CD4-positive, alpha-beta memory T cell (primary cell): Measurements from ENCODE around the gene BRMS1L. TPM values are rescaled to one million over a fixed set of nuclear protein-coding genes. Genes with fewer than 3 reads are reported as not detected.
"Not testable (repeated sequence)": the region's sequence is repeated elsewhere in the genome, so short reads cannot be mapped to it uniquely, and the experiment has no call there.

ENCODE experiments used
- CTCF ChIA-PET: fragments of 350-600 bp; sonication (Branson Sonifier 250); formaldehyde crosslinking; loops from one replicate; lab custom pipeline; 2021; ENCODE audit warnings: inconsistent platforms; ENCODE audit not compliant: partially characterized antibody; lab: Charles Lee
- POLR2A ChIA-PET: fragments of 350-600 bp; sonication (Branson Sonifier 250); formaldehyde crosslinking; loops from one replicate; lab custom pipeline; 2021; ENCODE audit not compliant: partially characterized antibody; lab: Charles Lee
- DNase-seq, 5 donors: peaks; one replicate each; pipeline versions ENCODE4 v3.0.0 to v3.0.0-alpha.2; 2020 to 2022; ENCODE audit warnings: mixed read lengths in 1 of 5
- H3K27ac ChIP-seq: one replicate; pipeline ENCODE4 v1.7.0; 2013; ENCODE audit warnings: low read depth, low read length
- H3K27me3 ChIP-seq: 2 replicates; pipeline ENCODE4 v1.7.0; 2013; ENCODE audit warnings: mild to moderate bottlenecking, low read length, moderate library complexity; ENCODE audit not compliant: insufficient read depth
- H3K36me3 ChIP-seq: 2 replicates; pipeline ENCODE4 v1.7.0; 2013; ENCODE audit warnings: mild to moderate bottlenecking, low read length, moderate library complexity; ENCODE audit not compliant: insufficient read depth
- H3K4me1 ChIP-seq: 2 replicates; pipeline ENCODE4 v1.7.0; 2013; ENCODE audit warnings: mild to moderate bottlenecking, low read length, moderate library complexity; ENCODE audit not compliant: insufficient read depth
- H3K4me3 ChIP-seq, 2 donors: one replicate each; pipeline ENCODE4 v1.7.0; 2013; ENCODE audit warnings: low read length in 2 of 2, mild to moderate bottlenecking in 1 of 2
- H3K9me3 ChIP-seq, 2 donors: one replicate each; pipeline ENCODE4 v1.7.0; 2013; ENCODE audit warnings: low read length in 2 of 2, control low read depth in 1 of 2; ENCODE audit not compliant: control insufficient read depth in 1 of 2
- H3K27ac Mint-ChIP-seq, 7 donors: one replicate each; pipeline ENCODE4 v1.8.0; 2020 to 2021; ENCODE audit warnings: mixed read lengths in 7 of 7, mild to moderate bottlenecking in 6 of 7, inconsistent platforms in 3 of 7, moderate library complexity in 3 of 7
- H3K27me3 Mint-ChIP-seq, 2 donors: one replicate each; pipeline ENCODE4 v1.8.0; 2020 to 2021; ENCODE audit warnings: mixed read lengths in 2 of 2
- H3K36me3 Mint-ChIP-seq, 2 donors: one replicate each; pipeline ENCODE4 v1.8.0; 2020 to 2021; ENCODE audit warnings: mixed read lengths in 2 of 2, inconsistent platforms in 1 of 2, mild to moderate bottlenecking in 1 of 2
- H3K4me1 Mint-ChIP-seq, 4 donors: one replicate each; pipeline ENCODE4 v1.8.0; 2020 to 2021; ENCODE audit warnings: mixed read lengths in 4 of 4, mild to moderate bottlenecking in 1 of 4
- H3K4me3 Mint-ChIP-seq, 8 donors: one replicate each; pipeline ENCODE4 v1.8.0; 2020 to 2021; ENCODE audit warnings: mixed read lengths in 8 of 8, mild to moderate bottlenecking in 7 of 8, moderate library complexity in 6 of 8, inconsistent platforms in 3 of 8
- H3K9me3 Mint-ChIP-seq, 8 donors: one replicate each; pipeline ENCODE4 v1.8.0; 2020 to 2021; ENCODE audit warnings: mixed read lengths in 8 of 8, mild to moderate bottlenecking in 5 of 8, inconsistent platforms in 3 of 8, moderate library complexity in 1 of 8
- intact Hi-C: fragments of 100-400 bp; cut with micrococcal nuclease; formaldehyde crosslinking; loops from one replicate; pipeline ENCODE4 v1.15.1; 2023
- polyA plus RNA-seq, 2 donors: library from polyadenylated mRNA; unstranded; fragments of 300-500 nt; fragmentation: Illumina TruSeq; gene quantifications; one replicate each; pipeline ENCODE4 v1.2.3, GENCODE V29; 2021
- total RNA-seq, 2 experiments: library from RNA; stranded (reverse); gene quantifications; one replicate each; pipeline ENCODE4 v1.2.3, GENCODE V29; 2021

Gene BRMS1L
- total and polyA plus RNA-seq, 4 experiments from 2014 or later = 3.1 to 9.7 (median 5.6) TPM

- POLR2A ChIA-PET = interaction anchor here (1.6 kb wide), 1 partner anchor 11 kb away, joined by 7 read pairs; the partner anchor contains the start of gene RALGAPA1
- CTCF ChIA-PET = interaction anchor here (0.8 to 2.3 kb wide), 5 partner anchors 14 to 95 kb away, joined by 3 to 6 read pairs (median 4); no protein-coding TSS in a partner anchor
- intact Hi-C loops = loop anchor here (10.0 kb wide), 2 partner anchors 395 to 1285 kb away; partner anchors contain the start of gene EAPP
- DNase-seq = no peak
- Mint-ChIP-seq H3K27ac (no peak overlapping the region), H3K27me3 (peaks cover 0 to 1% of the 10 kb centered on the region in 2 donors), H3K4me3 (no peak overlapping the region), H3K36me3 (no peaks in the 10 kb centered on the region), H3K9me3 (no peaks in the 10 kb centered on the region), H3K4me1 (peaks cover 2 to 5% (median 2%) of the 10 kb centered on the region in 4 donors)
- no peaks in the 10 kb centered on the region for H3K36me3 ChIP-seq
- H3K4me3 ChIP-seq = no peak overlapping the region
- H3K27me3 ChIP-seq = no peaks in the 10 kb centered on the region
- no peaks in the 10 kb centered on the region for H3K4me1 ChIP-seq
- no peak overlapping the region for H3K27ac ChIP-seq
- no peaks in the 10 kb centered on the region for H3K9me3 ChIP-seq
Observed at GRCh38 chr14:35819591-35820540, 6.3 kb upstream of the BRMS1L start.

- peaks cover 0 to 6% of the 10 kb centered on the region in 2 donors for H3K36me3 Mint-ChIP-seq
- H3K4me3 Mint-ChIP-seq = no peak overlapping the region
- H3K4me1 ChIP-seq = no peaks in the 10 kb centered on the region
- H3K27me3 ChIP-seq = no peaks in the 10 kb centered on the region
- peak overlapping the region in 1 of 7 donors; percentile 62 for H3K27ac Mint-ChIP-seq
- ChIA-PET POLR2A (interaction anchor here (1.2 to 1.6 kb wide), 2 partner anchors 13 to 498 kb away, joined by 6 to 7 read pairs; partner anchors contain the start of genes MBIP and RALGAPA1), CTCF (interaction anchor here (0.7 to 2.4 kb wide), 17 partner anchors 9 to 247 kb away, joined by 3 to 13 read pairs (median 4); partner anchors contain the start of gene RALGAPA1)
- intact Hi-C loops = loop anchor here (1.0 to 10.0 kb wide), 2 partner anchors 12 to 1287 kb away; partner anchors contain the start of genes EAPP and RALGAPA1
- peak in 3 of 5 donors; percentile 13 to 29 (median 13) for DNase-seq
- no peaks in the 10 kb centered on the region for H3K27me3 Mint-ChIP-seq
- H3K4me3 ChIP-seq = no peak overlapping the region
- H3K4me1 Mint-ChIP-seq = peaks cover 5 to 15% (median 10%) of the 10 kb centered on the region in 4 donors
- H3K36me3 ChIP-seq = no peaks in the 10 kb centered on the region
- H3K27ac ChIP-seq = no peak overlapping the region
- H3K9me3 ChIP-seq = no peaks in the 10 kb centered on the region
- no peaks in the 10 kb centered on the region for H3K9me3 Mint-ChIP-seq
Observed at GRCh38 chr14:35821564-35822411, 4.3 kb upstream of the BRMS1L start.

- POLR2A ChIA-PET = interaction anchor here (1.2 kb wide), 1 partner anchor 498 kb away, joined by 6 read pairs; the partner anchor contains the start of gene MBIP
- H3K4me1 Mint-ChIP-seq = peaks cover 11 to 22% (median 16%) of the 10 kb centered on the region in 4 donors
- intact Hi-C loops = loop anchor here (1.0 to 10.0 kb wide), 2 partner anchors 13 to 1288 kb away; partner anchors contain the start of genes EAPP and RALGAPA1
Observed at GRCh38 chr14:35822501-35822900, 3.6 kb upstream of the BRMS1L start.

GRCh38 chr14:35824446-35825165 is 1.5 kb upstream of the BRMS1L start:
- H3K9me3 ChIP-seq, H3K36me3 ChIP-seq, H3K4me3 ChIP-seq, H3K27me3 ChIP-seq, H3K4me1 ChIP-seq, DNase-seq, H3K27ac ChIP-seq, H3K27me3 Mint-ChIP-seq, H3K27ac Mint-ChIP-seq, H3K9me3 Mint-ChIP-seq: not testable (repeated sequence)
- intact Hi-C loops = loop anchor here (5.0 to 10.0 kb wide), 2 partner anchors 532 to 1290 kb away; partner anchors contain the start of genes EAPP and PSMA6
- Mint-ChIP-seq H3K36me3 (peaks cover 0 to 13% of the 10 kb centered on the region in 2 donors), H3K4me1 (peaks cover 17 to 30% (median 23%) of the 10 kb centered on the region in 4 donors), H3K4me3 (peak overlapping the region in 3 of 8 donors; percentile 78 to 88 (median 83))
- ChIA-PET CTCF (interaction anchor here (3.7 kb wide), 1 partner anchor 9 kb away, joined by 42 read pairs; no protein-coding TSS in a partner anchor), POLR2A (interaction anchor here (1.6 kb wide), 1 partner anchor 702 kb away, joined by 4 read pairs; no protein-coding TSS in a partner anchor)

More at GRCh38 chr14:35822501-35822900, 3.6 kb upstream of the BRMS1L start:
- no peaks in the 10 kb centered on the region for H3K27me3 Mint-ChIP-seq
- H3K9me3 ChIP-seq = no peaks in the 10 kb centered on the region
- CTCF ChIA-PET = interaction anchor here (0.7 to 2.4 kb wide), 10 partner anchors 10 to 46 kb away, joined by 3 to 13 read pairs (median 4); partner anchors contain the start of gene RALGAPA1
- no peaks in the 10 kb centered on the region for H3K9me3 Mint-ChIP-seq
- H3K27me3 ChIP-seq = no peaks in the 10 kb centered on the region
- H3K36me3 Mint-ChIP-seq = peaks cover 0 to 12% of the 10 kb centered on the region in 2 donors
- H3K27ac ChIP-seq = no peak overlapping the region
- peaks cover 5% of the 10 kb centered on the region for H3K4me1 ChIP-seq
- peak overlapping the region in 2 of 7 donors; percentile 7 to 72 for H3K27ac Mint-ChIP-seq
- peak overlapping the region in 2 of 8 donors; percentile 39 to 44 for H3K4me3 Mint-ChIP-seq
- H3K4me3 ChIP-seq = no peak overlapping the region
- H3K36me3 ChIP-seq = no peaks in the 10 kb centered on the region
- DNase-seq = no peak

- H3K36me3 Mint-ChIP-seq = peaks cover 0 to 13% of the 10 kb centered on the region in 2 donors
- ChIA-PET POLR2A (interaction anchor here (0.7 to 1.7 kb wide), 11 partner anchors 9 to 844 kb away, joined by 3 to 12 read pairs (median 4); partner anchors contain the start of genes FAM177A1, MBIP and RALGAPA1), CTCF (interaction anchor here (1.8 to 3.7 kb wide), 3 partner anchors 10 to 19 kb away, joined by 7 to 42 read pairs (median 11); partner anchors contain the start of gene RALGAPA1)
- no peaks in the 10 kb centered on the region for H3K36me3 ChIP-seq
- H3K9me3 Mint-ChIP-seq = no peaks in the 10 kb centered on the region
- H3K27ac Mint-ChIP-seq = peak overlapping the region; percentile 86 to 97 (median 95)
- DNase-seq = no peak
- peaks cover 9% of the 10 kb centered on the region for H3K4me1 ChIP-seq
- peak overlapping the region; percentile 88 to 95 (median 93) for H3K4me3 Mint-ChIP-seq
- H3K9me3 ChIP-seq = no peaks in the 10 kb centered on the region
- peak overlapping the region; percentile 44 to 48 for H3K4me3 ChIP-seq
- peak overlapping the region; percentile 15 for H3K27ac ChIP-seq
- intact Hi-C loops = loop anchor here (1.0 to 10.0 kb wide), 6 partner anchors 17 to 1291 kb away; partner anchors contain the start of genes EAPP, MBIP, PRORP and PSMA6
- no peaks in the 10 kb centered on the region for H3K27me3 Mint-ChIP-seq
- H3K27me3 ChIP-seq = no peaks in the 10 kb centered on the region
- H3K4me1 Mint-ChIP-seq = peaks cover 17 to 30% (median 23%) of the 10 kb centered on the region in 4 donors
Observed at GRCh38 chr14:35825968-35826217, 245 bp upstream of the BRMS1L start.
